ENCODE measurements around the gene SPAG6.

SPAG6 gene

GRCh38 chr10:22368402-22368801, 23.1 kb downstream of the SPAG6 start:
- no peak overlapping the region for H3K27ac ChIP-seq (ENCODE audit: low read depth, low read length)
- H3K9ac ChIP-seq (ENCODE audit: low read depth in 1 of 2, low read length in 2 of 2): no peak overlapping the region
- H3K36me3 ChIP-seq (ENCODE audit: control insufficient read depth in 1 of 2, insufficient read depth in 2 of 2, low read length in 2 of 2): no peaks in the 10 kb centered on the region
- H3K27me3 ChIP-seq (ENCODE audit: control insufficient read depth in 1 of 2, insufficient read depth in 2 of 2, low read length in 2 of 2): no peaks in the 10 kb centered on the region
- no peaks in the 10 kb centered on the region for H3K4me1 ChIP-seq (ENCODE audit: control insufficient read depth in 1 of 2, insufficient read depth in 2 of 2, low read length in 2 of 2)
- no peaks in the 10 kb centered on the region for H3K9me3 ChIP-seq (ENCODE audit: control insufficient read depth in 1 of 2, low read length in 2 of 2)
- no peak overlapping the region for H3K4me3 ChIP-seq (ENCODE audit: low read depth in 1 of 2, low read length in 2 of 2)

GRCh38 chr10:22368981-22369380, 23.7 kb downstream of the SPAG6 start:
- no peaks in the 10 kb centered on the region for H3K9me3 ChIP-seq (ENCODE audit: control insufficient read depth in 1 of 2, low read length in 2 of 2)
- H3K4me3 ChIP-seq (ENCODE audit: low read depth in 1 of 2, low read length in 2 of 2): no peak overlapping the region
- H3K36me3 ChIP-seq (ENCODE audit: control insufficient read depth in 1 of 2, insufficient read depth in 2 of 2, low read length in 2 of 2): no peaks in the 10 kb centered on the region
- H3K27ac ChIP-seq (ENCODE audit: low read depth, low read length): no peak overlapping the region
- no peaks in the 10 kb centered on the region for H3K27me3 ChIP-seq (ENCODE audit: control insufficient read depth in 1 of 2, insufficient read depth in 2 of 2, low read length in 2 of 2)
- H3K4me1 ChIP-seq (ENCODE audit: control insufficient read depth in 1 of 2, insufficient read depth in 2 of 2, low read length in 2 of 2): no peaks in the 10 kb centered on the region
- no peak overlapping the region for H3K9ac ChIP-seq (ENCODE audit: low read depth in 1 of 2, low read length in 2 of 2)

GRCh38 chr10:22369434-22370072, 24.3 kb downstream of the SPAG6 start:
- no peak overlapping the region for H3K27ac ChIP-seq (ENCODE audit: low read depth, low read length)
- H3K9ac ChIP-seq (ENCODE audit: low read depth in 1 of 2, low read length in 2 of 2): no peak overlapping the region
- no peaks in the 10 kb centered on the region for H3K9me3 ChIP-seq (ENCODE audit: control insufficient read depth in 1 of 2, low read length in 2 of 2)
- H3K36me3 ChIP-seq (ENCODE audit: control insufficient read depth in 1 of 2, insufficient read depth in 2 of 2, low read length in 2 of 2): no peaks in the 10 kb centered on the region
- no peaks in the 10 kb centered on the region for H3K27me3 ChIP-seq (ENCODE audit: control insufficient read depth in 1 of 2, insufficient read depth in 2 of 2, low read length in 2 of 2)
- no peaks in the 10 kb centered on the region for H3K4me1 ChIP-seq (ENCODE audit: control insufficient read depth in 1 of 2, insufficient read depth in 2 of 2, low read length in 2 of 2)
- H3K4me3 ChIP-seq (ENCODE audit: low read depth in 1 of 2, low read length in 2 of 2): no peak overlapping the region

GRCh38 chr10:22370320-22370719, 25.0 kb downstream of the SPAG6 start:
- H3K27me3 ChIP-seq (ENCODE audit: control insufficient read depth in 1 of 2, insufficient read depth in 2 of 2, low read length in 2 of 2): no peaks in the 10 kb centered on the region
- H3K4me1 ChIP-seq (ENCODE audit: control insufficient read depth in 1 of 2, insufficient read depth in 2 of 2, low read length in 2 of 2): no peaks in the 10 kb centered on the region
- H3K9me3 ChIP-seq (ENCODE audit: control insufficient read depth in 1 of 2, low read length in 2 of 2): no peaks in the 10 kb centered on the region
- no peaks in the 10 kb centered on the region for H3K36me3 ChIP-seq (ENCODE audit: control insufficient read depth in 1 of 2, insufficient read depth in 2 of 2, low read length in 2 of 2)
- no peak overlapping the region for H3K9ac ChIP-seq (ENCODE audit: low read depth in 1 of 2, low read length in 2 of 2)
- H3K27ac ChIP-seq (ENCODE audit: low read depth, low read length): no peak overlapping the region
- no peak overlapping the region for H3K4me3 ChIP-seq (ENCODE audit: low read depth in 1 of 2, low read length in 2 of 2)

GRCh38 chr10:22372298-22372697, 27.0 kb downstream of the SPAG6 start:
- no peak overlapping the region for H3K27ac ChIP-seq (ENCODE audit: low read depth, low read length)
- H3K4me1 ChIP-seq (ENCODE audit: control insufficient read depth in 1 of 2, insufficient read depth in 2 of 2, low read length in 2 of 2): no peaks in the 10 kb centered on the region
- H3K9me3 ChIP-seq (ENCODE audit: control insufficient read depth in 1 of 2, low read length in 2 of 2): no peaks in the 10 kb centered on the region
- H3K36me3 ChIP-seq (ENCODE audit: control insufficient read depth in 1 of 2, insufficient read depth in 2 of 2, low read length in 2 of 2): no peaks in the 10 kb centered on the region
- no peaks in the 10 kb centered on the region for H3K27me3 ChIP-seq (ENCODE audit: control insufficient read depth in 1 of 2, insufficient read depth in 2 of 2, low read length in 2 of 2)
- H3K9ac ChIP-seq (ENCODE audit: low read depth in 1 of 2, low read length in 2 of 2): no peak overlapping the region
- H3K4me3 ChIP-seq (ENCODE audit: low read depth in 1 of 2, low read length in 2 of 2): no peak overlapping the region

GRCh38 chr10:22372917-22373316, 27.6 kb downstream of the SPAG6 start:
- Histone ChIP-seq H3K4me3 (ENCODE audit: low read depth in 1 of 2, low read length in 2 of 2) (no peak overlapping the region), H3K9me3 (ENCODE audit: control insufficient read depth in 1 of 2, low read length in 2 of 2) (no peaks in the 10 kb centered on the region), H3K27ac (ENCODE audit: low read depth, low read length) (no peak overlapping the region), H3K27me3 (ENCODE audit: control insufficient read depth in 1 of 2, insufficient read depth in 2 of 2, low read length in 2 of 2) (no peaks in the 10 kb centered on the region), H3K9ac (ENCODE audit: low read depth in 1 of 2, low read length in 2 of 2) (no peak overlapping the region), H3K36me3 (ENCODE audit: control insufficient read depth in 1 of 2, insufficient read depth in 2 of 2, low read length in 2 of 2) (no peaks in the 10 kb centered on the region), H3K4me1 (ENCODE audit: control insufficient read depth in 1 of 2, insufficient read depth in 2 of 2, low read length in 2 of 2) (no peaks in the 10 kb centered on the region)

- no peaks in the 10 kb centered on the region for H3K9me3 ChIP-seq (ENCODE audit: control insufficient read depth in 1 of 2, low read length in 2 of 2)
- H3K4me3 ChIP-seq (ENCODE audit: low read depth in 1 of 2, low read length in 2 of 2): no peak overlapping the region
- no peaks in the 10 kb centered on the region for H3K36me3 ChIP-seq (ENCODE audit: control insufficient read depth in 1 of 2, insufficient read depth in 2 of 2, low read length in 2 of 2)
- H3K27ac ChIP-seq (ENCODE audit: low read depth, low read length): no peak overlapping the region
- H3K9ac ChIP-seq (ENCODE audit: low read depth in 1 of 2, low read length in 2 of 2): no peak overlapping the region
- no peaks in the 10 kb centered on the region for H3K27me3 ChIP-seq (ENCODE audit: control insufficient read depth in 1 of 2, insufficient read depth in 2 of 2, low read length in 2 of 2)
- no peaks in the 10 kb centered on the region for H3K4me1 ChIP-seq (ENCODE audit: control insufficient read depth in 1 of 2, insufficient read depth in 2 of 2, low read length in 2 of 2)
Observed at GRCh38 chr10:22374489-22375126, 29.3 kb downstream of the SPAG6 start.

- H3K9ac ChIP-seq (ENCODE audit: low read depth in 1 of 2, low read length in 2 of 2): no peak overlapping the region
- H3K36me3 ChIP-seq (ENCODE audit: control insufficient read depth in 1 of 2, insufficient read depth in 2 of 2, low read length in 2 of 2): no peaks in the 10 kb centered on the region
- H3K4me1 ChIP-seq (ENCODE audit: control insufficient read depth in 1 of 2, insufficient read depth in 2 of 2, low read length in 2 of 2): no peaks in the 10 kb centered on the region
- no peaks in the 10 kb centered on the region for H3K27me3 ChIP-seq (ENCODE audit: control insufficient read depth in 1 of 2, insufficient read depth in 2 of 2, low read length in 2 of 2)
- H3K9me3 ChIP-seq (ENCODE audit: control insufficient read depth in 1 of 2, low read length in 2 of 2): no peaks in the 10 kb centered on the region
- H3K4me3 ChIP-seq (ENCODE audit: low read depth in 1 of 2, low read length in 2 of 2): no peak overlapping the region
- H3K27ac ChIP-seq (ENCODE audit: low read depth, low read length): no peak overlapping the region
Observed at GRCh38 chr10:22379059-22379458, 33.8 kb downstream of the SPAG6 start.

- Histone ChIP-seq H3K4me1 (ENCODE audit: control insufficient read depth in 1 of 2, insufficient read depth in 2 of 2, low read length in 2 of 2) (no peaks in the 10 kb centered on the region), H3K4me3 (ENCODE audit: low read depth in 1 of 2, low read length in 2 of 2) (no peak overlapping the region), H3K36me3 (ENCODE audit: control insufficient read depth in 1 of 2, insufficient read depth in 2 of 2, low read length in 2 of 2) (no peaks in the 10 kb centered on the region), H3K9me3 (ENCODE audit: control insufficient read depth in 1 of 2, low read length in 2 of 2) (no peaks in the 10 kb centered on the region), H3K27ac (ENCODE audit: low read depth, low read length) (no peak overlapping the region), H3K27me3 (ENCODE audit: control insufficient read depth in 1 of 2, insufficient read depth in 2 of 2, low read length in 2 of 2) (no peaks in the 10 kb centered on the region), H3K9ac (ENCODE audit: low read depth in 1 of 2, low read length in 2 of 2) (no peak overlapping the region)
Observed at GRCh38 chr10:22381262-22381661, 36.0 kb downstream of the SPAG6 start.

GRCh38 chr10:22386503-22386902, 41.2 kb downstream of the SPAG6 start:
- H3K4me1 ChIP-seq (ENCODE audit: control insufficient read depth in 1 of 2, insufficient read depth in 2 of 2, low read length in 2 of 2): no peaks in the 10 kb centered on the region
- H3K9me3 ChIP-seq (ENCODE audit: control insufficient read depth in 1 of 2, low read length in 2 of 2): no peaks in the 10 kb centered on the region
- no peak overlapping the region for H3K27ac ChIP-seq (ENCODE audit: low read depth, low read length)
- no peaks in the 10 kb centered on the region for H3K36me3 ChIP-seq (ENCODE audit: control insufficient read depth in 1 of 2, insufficient read depth in 2 of 2, low read length in 2 of 2)
- no peak overlapping the region for H3K4me3 ChIP-seq (ENCODE audit: low read depth in 1 of 2, low read length in 2 of 2)
- no peak overlapping the region for H3K9ac ChIP-seq (ENCODE audit: low read depth in 1 of 2, low read length in 2 of 2)
- H3K27me3 ChIP-seq (ENCODE audit: control insufficient read depth in 1 of 2, insufficient read depth in 2 of 2, low read length in 2 of 2): no peaks in the 10 kb centered on the region

Data from duodenal mucosa (tissue), 2 donors.